HG02759 (cell line): Measurements from ENCODE around the gene STPG4.

Experiments
- ATAC-seq: cut with Tn5 transposase; IDR thresholded peaks from one replicate; pipeline ENCODE4 v1.9.1; 2021; ENCODE audit warnings: mild to moderate bottlenecking, moderate library complexity; ENCODE audit not compliant: unreplicated experiment

STPG4 gene

GRCh38 chr2:47073217-47073616 is 81.9 kb downstream of the STPG4 start:
- no peak for ATAC-seq

- no peak for ATAC-seq
Observed at GRCh38 chr2:47072728-47073191, 82.3 kb downstream of the STPG4 start.

GRCh38 chr2:47072018-47072691 is 83.0 kb downstream of the STPG4 start:
- ATAC-seq = peak; percentile 1

- peak; percentile 83 for ATAC-seq
Observed at GRCh38 chr2:47070920-47071824, 83.9 kb downstream of the STPG4 start.

GRCh38 chr2:47070155-47070919 is 84.8 kb downstream of the STPG4 start:
- no peak for ATAC-seq

- no peak for ATAC-seq
Observed at GRCh38 chr2:47069628-47070154, 85.4 kb downstream of the STPG4 start.

GRCh38 chr2:47068981-47069627 is 86.0 kb downstream of the STPG4 start:
- ATAC-seq = no peak

GRCh38 chr2:47067788-47068407 is 87.2 kb downstream of the STPG4 start:
- ATAC-seq = no peak

GRCh38 chr2:47065771-47066380 is 89.2 kb downstream of the STPG4 start:
- no peak for ATAC-seq

- ATAC-seq = no peak
Observed at GRCh38 chr2:47065343-47065742, 89.8 kb downstream of the STPG4 start.

- no peak for ATAC-seq
Observed at GRCh38 chr2:47064106-47064505, 91.0 kb downstream of the STPG4 start.

- ATAC-seq = no peak
Observed at GRCh38 chr2:47063538-47063930, 91.6 kb downstream of the STPG4 start.

GRCh38 chr2:47062681-47063537 is 92.2 kb downstream of the STPG4 start:
- ATAC-seq = no peak

- no peak for ATAC-seq
Observed at GRCh38 chr2:47061944-47062678, 93.0 kb downstream of the STPG4 start.

GRCh38 chr2:47060652-47061170 is 94.4 kb downstream of the STPG4 start:
- no peak for ATAC-seq

GRCh38 chr2:47058003-47058931 is 96.8 kb downstream of the STPG4 start:
- ATAC-seq = no peak

- no peak for ATAC-seq
Observed at GRCh38 chr2:47057687-47058002, 97.5 kb downstream of the STPG4 start.
